NCI-H1048 (cell line): Measurements from ENCODE around the gene LAMC2.

Source experiments
- DNase-seq: peaks from one replicate; lab custom pipeline; 2025; lab: John Stamatoyannopoulos, UW

The LAMC2 gene

GRCh38 chr1:183287191-183287675, 101.2 kb downstream of the LAMC2 start:
- DNase-seq: no peak

GRCh38 chr1:183288583-183288982, 102.5 kb downstream of the LAMC2 start:
- DNase-seq: no peak

GRCh38 chr1:183289051-183289496, 103.0 kb downstream of the LAMC2 start:
- no peak for DNase-seq

GRCh38 chr1:183290628-183291027, 104.6 kb downstream of the LAMC2 start:
- DNase-seq: no peak

GRCh38 chr1:183291216-183291762, 105.2 kb downstream of the LAMC2 start:
- DNase-seq: no peak

GRCh38 chr1:183291802-183292514, 105.9 kb downstream of the LAMC2 start:
- no peak for DNase-seq

- DNase-seq: no peak
Measured at GRCh38 chr1:183293241-183293640, 107.2 kb downstream of the LAMC2 start.

GRCh38 chr1:183293876-183294275, 107.8 kb downstream of the LAMC2 start:
- no peak for DNase-seq
